ENCODE measurements around the gene HOOK1. TPM values are rescaled to one million over a fixed set of nuclear protein-coding genes. Genes with fewer than 3 reads are reported as not detected.
A peak's percentile ranks its signal among the peaks of the same experiment; 100 is the strongest.

Gene HOOK1
- total and polyA plus RNA-seq, 2 of the 13 experiments (the other 11 are each of a cell fraction or from before 2014, with no cell fraction given) = 11.3 to 24.2 TPM

GRCh38 chr1:59814901-59815825 lies at the start of gene HOOK1 (continued):
- TF ChIP-seq SP4 (CRISPR knock-in tag; IDR thresholded peaks at IDR 0.05) (peak; percentile 40; the same call in 1 of the 2 replicates), SRY (CRISPR knock-in tag; IDR thresholded peaks at IDR 0.05) (peak; percentile 32; the same call in 1 of the 2 replicates), ZNF607 (CRISPR knock-in tag; IDR thresholded peaks at IDR 0.05; ENCODE audit: borderline replicate concordance) (0 out of 2 replicates have a peak, but pooled peaks have one; percentile 53), ZNF225 (CRISPR knock-in tag; IDR thresholded peaks at IDR 0.05) (no peak; the same call in 1 of the 2 replicates), RAD51 (IDR thresholded peaks at IDR 0.05; ENCODE audit: borderline replicate concordance) (no peak), ATF7 (IDR thresholded peaks at IDR 0.05) (no peak), ATF7 (CRISPR knock-in tag; IDR thresholded peaks at IDR 0.05) (no peak), EP300 (IDR thresholded peaks at IDR 0.05; ENCODE audit: low read depth in 2 of 2, low read length in 2 of 2) (no peak), EP300 (CRISPR knock-in tag; IDR thresholded peaks at IDR 0.05; ENCODE audit: borderline replicate concordance) (no peak), MTF1 (CRISPR knock-in tag; IDR thresholded peaks at IDR 0.05) (0 out of 2 replicates have a peak, but pooled peaks have one; percentile 44), ZNF251 (CRISPR knock-in tag; IDR thresholded peaks at IDR 0.05) (no peak), NPAS2 (CRISPR knock-in tag; IDR thresholded peaks at IDR 0.05; ENCODE audit: borderline replicate concordance) (no peak), HMG20B (CRISPR knock-in tag; conservative IDR thresholded peaks at IDR 0.05) (no peak), ATF4 (CRISPR knock-in tag; IDR thresholded peaks at IDR 0.05) (0 out of 4 replicates have a peak, but pooled peaks of 1 of the 2 experiments have one; percentile 20), ZNF569 (CRISPR knock-in tag; IDR thresholded peaks at IDR 0.05; ENCODE audit: borderline replicate concordance) (no peak), ZBTB20 (CRISPR knock-in tag; IDR thresholded peaks at IDR 0.05; ENCODE audit: borderline replicate concordance, low read depth) (no peak), ZZZ3 (CRISPR knock-in tag; IDR thresholded peaks at IDR 0.05; ENCODE audit: borderline replicate concordance) (0 out of 2 replicates have a peak, but pooled peaks have one; percentile 56), MIER3 (CRISPR knock-in tag; IDR thresholded peaks at IDR 0.05; ENCODE audit: borderline replicate concordance) (no peak), BRCA1 (CRISPR knock-in tag; IDR thresholded peaks at IDR 0.05) (no peak), RFXANK (CRISPR knock-in tag; IDR thresholded peaks at IDR 0.05) (no peak), ZNF3 (CRISPR knock-in tag; IDR thresholded peaks at IDR 0.05) (no peak), ONECUT2 (CRISPR knock-in tag; IDR thresholded peaks at IDR 0.05) (no peak), E2F1 (CRISPR knock-in tag; IDR thresholded peaks at IDR 0.05) (no peak; the same call in 1 of the 2 replicates), JUNB (CRISPR knock-in tag; IDR thresholded peaks at IDR 0.05; ENCODE audit: borderline replicate concordance) (peak; percentile 66), ZNF136 (CRISPR knock-in tag; IDR thresholded peaks at IDR 0.05; ENCODE audit: low read depth) (no peak), ZFP37 (CRISPR knock-in tag; IDR thresholded peaks at IDR 0.05; ENCODE audit: borderline replicate concordance) (0 out of 2 replicates have a peak, but pooled peaks have one; percentile 24), GTF3A (CRISPR knock-in tag; conservative IDR thresholded peaks at IDR 0.05) (no peak), PAX8 (CRISPR knock-in tag; IDR thresholded peaks at IDR 0.05; ENCODE audit: borderline replicate concordance) (peak; percentile 45; the same call in 1 of the 2 replicates)
- TF ChIP-seq, protein P1, sequence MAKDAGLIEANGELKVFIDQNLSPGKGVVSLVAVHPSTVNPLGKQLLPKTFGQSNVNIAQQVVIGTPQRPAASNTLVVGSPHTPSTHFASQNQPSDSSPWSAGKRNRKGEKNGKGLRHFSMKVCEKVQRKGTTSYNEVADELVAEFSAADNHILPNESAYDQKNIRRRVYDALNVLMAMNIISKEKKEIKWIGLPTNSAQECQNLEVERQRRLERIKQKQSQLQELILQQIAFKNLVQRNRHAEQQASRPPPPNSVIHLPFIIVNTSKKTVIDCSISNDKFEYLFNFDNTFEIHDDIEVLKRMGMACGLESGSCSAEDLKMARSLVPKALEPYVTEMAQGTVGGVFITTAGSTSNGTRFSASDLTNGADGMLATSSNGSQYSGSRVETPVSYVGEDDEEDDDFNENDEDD (CRISPR knock-in tag; IDR thresholded peaks at IDR 0.05; ENCODE audit: borderline replicate concordance) = no peak

Data from HepG2 (cell line).